ENCODE results near the gene CHST10.

The CHST10 gene

GRCh38 chr2:100396483-100396882, 21.0 kb downstream of the CHST10 start (continued):
- TF ChIP-seq MZF1 (tag by site-specific recombination; IDR thresholded peaks at IDR 0.05; ENCODE audit: borderline replicate concordance) (no peak), ZSCAN30 (tag by site-specific recombination; IDR thresholded peaks at IDR 0.05) (no peak), ZNF23 (tag by site-specific recombination; IDR thresholded peaks at IDR 0.05; ENCODE audit: borderline replicate concordance) (no peak), ZNF513 (tag by site-specific recombination; IDR thresholded peaks at IDR 0.05) (no peak)

GRCh38 chr2:100395532-100396350, 21.7 kb downstream of the CHST10 start:
- ChIA-PET POLR2A (no interaction called here), CTCF (interaction anchor here (0.6 to 2.0 kb wide), 2 partner anchors 14 to 839 kb away, joined by 3 to 5 read pairs; no protein-coding TSS in a partner anchor)
- H3K4me3 ChIP-seq (ENCODE audit: low read depth, low read length) = no peak overlapping the region
- peaks cover 0 to 69% of the 10 kb centered on the region in 2 experiments; a peak in 2 of 3 replicates for H3K36me3 ChIP-seq (ENCODE audit: control insufficient read depth in 2 of 2, insufficient read depth in 1 of 2, low read length in 2 of 2)
- H3K9me3 ChIP-seq (ENCODE audit: control insufficient read depth, insufficient read depth, low read depth, low read length) = no peaks in the 10 kb centered on the region
- no peak for TF ChIP-seq KLF8 (tag by site-specific recombination; IDR thresholded peaks at IDR 0.05)
- no peak for TF ChIP-seq ZBTB8A (tag by site-specific recombination; IDR thresholded peaks at IDR 0.05)
- no peak for TF ChIP-seq ZNF704 (tag by site-specific recombination; IDR thresholded peaks at IDR 0.05)
- no peak for TF ChIP-seq ZNF394 (tag by site-specific recombination; IDR thresholded peaks at IDR 0.05; ENCODE audit: borderline replicate concordance)
- no peak for TF ChIP-seq ZNF785 (tag by site-specific recombination; IDR thresholded peaks at IDR 0.05)
- no peak for TF ChIP-seq ZNF776 (tag by site-specific recombination; IDR thresholded peaks at IDR 0.05; ENCODE audit: borderline replicate concordance)
- H3K27ac ChIP-seq (ENCODE audit: extremely low read depth, low read depth, low read length) = no peak overlapping the region
- no peaks in the 10 kb centered on the region for H3K4me1 ChIP-seq (ENCODE audit: control insufficient read depth, insufficient read depth, low read length)

- POLR2A ChIA-PET = no interaction called here
- peaks cover 0 to 64% of the 10 kb centered on the region in 2 experiments; a peak in 1 of 3 replicates for H3K36me3 ChIP-seq (ENCODE audit: control insufficient read depth in 2 of 2, insufficient read depth in 1 of 2, low read length in 2 of 2)
- CTCF ChIA-PET = no interaction called here
- H3K9me3 ChIP-seq (ENCODE audit: control insufficient read depth, insufficient read depth, low read depth, low read length) = no peaks in the 10 kb centered on the region
- H3K27ac ChIP-seq (ENCODE audit: extremely low read depth, low read depth, low read length) = no peak overlapping the region
- no peaks in the 10 kb centered on the region for H3K4me1 ChIP-seq (ENCODE audit: control insufficient read depth, insufficient read depth, low read length)
- H3K4me3 ChIP-seq (ENCODE audit: low read depth, low read length) = no peak overlapping the region
- TF ChIP-seq ZNF174 (tag by site-specific recombination; IDR thresholded peaks at IDR 0.05) (no peak), ZBTB10 (tag by site-specific recombination; IDR thresholded peaks at IDR 0.05) (no peak), ZNF785 (tag by site-specific recombination; IDR thresholded peaks at IDR 0.05) (no peak), ZNF518A (tag by site-specific recombination; conservative IDR thresholded peaks at IDR 0.05; ENCODE audit: low read depth) (no peak), ZNF366 (tag by site-specific recombination; conservative IDR thresholded peaks at IDR 0.05) (no peak), ZNF585B (tag by site-specific recombination; IDR thresholded peaks at IDR 0.05) (no peak), HIC1 (tag by site-specific recombination; IDR thresholded peaks at IDR 0.05) (no peak)
These were observed 23.3 kb downstream of the CHST10 start for GRCh38 chr2:100394111-100394641.
